ENCODE measurements around the gene HABP4.
"Not testable (repeated sequence)": the region's sequence is repeated elsewhere in the genome, so short reads cannot be mapped to it uniquely, and the experiment has no call there.

Gene HABP4

DNA sequence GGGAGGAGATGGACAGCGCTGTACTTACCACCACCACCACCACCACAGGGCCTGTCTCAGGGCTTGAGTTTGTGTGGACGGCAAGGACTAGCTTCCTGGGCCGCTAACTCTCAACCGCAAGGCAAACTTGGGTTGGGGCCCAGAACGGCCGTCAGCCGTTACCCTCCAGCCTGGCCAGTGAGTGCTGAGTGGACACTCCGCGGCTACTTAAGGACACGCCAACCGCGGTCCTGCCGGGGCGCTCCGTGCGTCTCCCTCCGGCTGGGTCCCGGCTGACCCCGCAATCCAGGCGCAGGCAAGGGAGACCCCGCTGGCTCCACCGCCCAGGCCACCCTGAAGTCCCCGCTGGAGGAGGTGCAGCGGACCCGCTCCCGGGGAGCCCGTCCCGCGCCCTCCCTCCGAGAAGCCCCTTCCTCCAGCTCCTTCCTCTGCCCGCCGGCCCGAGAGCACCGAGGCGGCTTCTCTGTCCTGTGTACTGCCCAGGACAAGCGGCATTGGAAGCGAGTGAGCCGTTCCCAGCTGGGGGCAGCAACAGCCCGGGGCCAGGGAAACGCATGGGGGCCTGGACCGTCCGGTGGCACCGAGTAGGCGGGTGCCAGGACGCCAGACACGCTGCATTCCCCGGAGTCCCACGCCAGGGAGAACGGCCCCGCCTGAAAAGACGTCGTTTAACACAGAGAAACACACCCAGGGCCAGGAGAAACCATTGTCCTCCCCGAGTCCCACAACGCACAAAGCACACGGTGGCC lies 46.6 kb downstream of the HABP4 start:
- no peak for DNase-seq (ENCODE audit: low read depth in 1 of 2, low spot score in 1 of 2)

DNA sequence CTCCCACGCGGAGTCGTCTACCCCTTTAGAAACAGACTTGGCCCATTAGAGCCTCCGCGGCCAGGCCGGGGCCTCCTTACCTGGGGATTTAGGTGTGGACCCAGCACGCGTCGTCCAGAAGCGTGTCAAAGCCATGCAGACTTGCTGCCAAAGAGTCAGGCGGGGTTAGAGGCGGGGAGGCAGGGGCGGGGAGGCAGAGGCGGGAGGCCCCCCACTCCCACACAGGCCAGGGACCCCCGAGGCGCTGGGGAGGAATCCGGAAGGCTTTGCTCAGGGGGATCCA lies 47.1 kb downstream of the HABP4 start:
- no peak for DNase-seq (ENCODE audit: low read depth in 1 of 2, low spot score in 1 of 2)

DNA sequence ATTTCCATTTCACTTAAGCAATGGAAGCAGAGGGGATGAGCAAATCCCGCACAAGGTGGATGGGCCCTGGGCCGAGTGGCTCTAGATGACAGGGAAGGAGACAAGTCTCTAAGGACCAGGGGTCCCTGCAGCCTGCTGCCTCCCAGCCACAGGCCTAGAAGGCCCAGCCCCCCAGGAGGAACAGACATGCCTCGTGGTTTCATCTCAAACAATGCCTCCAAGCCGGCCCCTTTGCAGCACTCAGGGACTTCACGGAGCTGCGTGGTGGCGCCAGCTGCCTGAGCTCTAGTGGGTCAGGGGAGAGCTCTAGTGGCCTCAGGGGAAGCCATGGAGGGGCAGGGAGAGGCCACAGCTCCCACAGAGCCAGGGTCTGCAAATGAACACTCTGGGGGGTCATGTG lies 48.8 kb downstream of the HABP4 start:
- no peak for DNase-seq (ENCODE audit: low read depth in 1 of 2, low spot score in 1 of 2)

DNA sequence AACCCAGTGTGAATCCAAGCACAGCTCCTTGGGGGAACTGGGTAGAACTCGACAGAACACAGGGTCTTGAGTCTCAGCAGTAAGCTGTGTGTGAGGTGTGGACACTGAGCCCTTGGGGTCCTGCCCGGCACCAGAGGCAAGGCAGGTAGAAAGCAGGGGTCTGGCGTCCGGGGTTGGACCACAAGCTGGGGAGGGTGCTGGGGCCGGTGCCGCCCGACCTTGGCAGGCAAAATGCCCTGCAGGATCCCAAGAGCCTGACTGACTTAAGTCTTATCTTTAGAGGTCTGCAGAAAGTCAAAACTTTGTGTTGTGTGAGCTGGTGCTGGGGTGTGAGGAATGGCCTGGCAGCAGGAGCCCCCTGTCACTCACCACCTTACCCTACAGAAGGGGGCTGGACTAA lies 49.3 kb downstream of the HABP4 start:
- no peak for DNase-seq (ENCODE audit: low read depth in 1 of 2, low spot score in 1 of 2)

DNA sequence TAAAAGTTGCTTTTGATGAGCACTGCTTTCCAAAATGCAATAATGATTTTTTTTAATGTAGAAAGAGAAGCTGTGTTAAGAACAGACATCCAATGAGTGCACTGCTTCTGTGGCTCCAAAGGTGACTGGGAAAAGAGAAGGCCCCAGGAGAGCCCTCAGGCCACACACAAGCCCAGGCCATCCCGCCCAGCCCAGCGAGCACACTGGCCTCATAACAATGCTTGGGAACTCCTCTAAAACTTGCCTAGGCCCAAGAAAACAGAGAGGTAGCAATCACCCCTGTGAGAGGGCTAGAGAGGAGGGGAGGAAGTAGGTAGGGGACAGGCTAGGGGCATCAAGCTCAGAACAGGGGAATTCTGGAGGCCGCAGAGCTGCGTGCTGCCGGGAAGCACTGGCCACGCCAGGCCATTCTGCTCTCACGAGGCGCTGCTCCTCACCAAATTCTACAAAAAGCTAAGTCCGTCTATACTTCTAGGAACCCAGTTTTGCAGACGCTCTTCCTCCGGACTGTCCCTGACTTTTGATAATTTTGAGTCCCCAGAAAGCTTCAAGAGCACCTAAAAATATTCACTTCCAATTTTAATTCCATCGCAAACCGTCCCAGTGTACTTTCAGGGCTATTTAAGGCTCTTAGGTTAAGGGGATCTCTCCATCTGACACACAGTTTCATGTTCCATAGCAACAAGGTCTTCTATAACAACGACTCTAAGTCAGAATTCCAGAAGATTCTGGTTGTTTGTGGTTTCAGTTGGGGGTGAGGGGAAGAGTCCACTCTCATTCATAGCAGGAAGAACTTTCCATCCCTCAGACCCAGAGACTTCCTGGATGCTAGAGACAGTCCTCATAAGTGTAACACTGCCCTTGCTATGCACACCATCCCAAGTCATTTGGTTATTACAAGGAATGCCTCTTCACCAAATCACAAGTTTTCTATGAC lies 51.0 kb downstream of the HABP4 start:
- DNase-seq (ENCODE audit: low read depth in 1 of 2, low spot score in 1 of 2): no peak

DNA sequence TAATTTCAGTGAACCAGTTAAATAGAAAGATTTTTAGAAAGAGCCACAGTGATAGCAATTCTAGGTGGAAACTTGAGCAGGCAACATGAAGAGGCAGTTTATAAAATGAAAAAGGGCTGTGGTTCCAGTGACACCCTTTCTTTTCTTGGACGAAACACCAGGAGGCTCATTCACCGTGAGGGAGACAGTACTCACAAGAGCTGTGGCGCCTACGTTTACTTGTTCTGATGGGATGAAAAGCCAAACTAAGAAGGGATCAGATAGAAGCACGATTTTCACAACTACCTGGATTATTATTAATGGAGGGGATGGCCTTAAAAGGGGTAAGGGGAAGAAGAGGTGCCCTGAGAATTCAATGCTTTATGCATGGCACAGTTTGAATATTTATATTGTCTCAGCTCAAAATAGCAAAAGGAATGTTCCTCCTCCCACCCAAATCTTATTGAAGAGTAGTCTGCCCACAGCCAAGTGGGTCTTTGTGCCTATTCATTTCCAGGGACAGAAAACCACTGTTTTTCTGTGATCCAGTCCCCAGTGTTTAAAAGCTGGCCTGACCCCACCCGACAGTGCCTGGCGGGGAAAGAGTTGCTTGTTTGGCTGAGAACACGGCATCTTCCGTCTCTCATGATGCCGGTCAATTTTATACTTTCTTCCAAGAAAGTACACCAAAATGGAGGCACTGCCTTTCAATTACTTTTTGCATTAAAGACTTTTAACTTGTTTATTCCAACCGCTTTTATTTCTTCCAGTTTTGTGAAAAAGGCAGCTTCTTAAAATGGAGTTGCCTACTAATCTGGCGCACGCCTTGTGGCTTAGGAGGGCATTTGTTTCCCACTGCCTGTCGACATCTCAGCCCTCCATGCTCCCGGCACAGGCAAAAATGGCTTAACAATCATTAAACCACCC lies 51.9 kb downstream of the HABP4 start:
- no peak for DNase-seq (ENCODE audit: low read depth in 1 of 2, low spot score in 1 of 2)

DNA sequence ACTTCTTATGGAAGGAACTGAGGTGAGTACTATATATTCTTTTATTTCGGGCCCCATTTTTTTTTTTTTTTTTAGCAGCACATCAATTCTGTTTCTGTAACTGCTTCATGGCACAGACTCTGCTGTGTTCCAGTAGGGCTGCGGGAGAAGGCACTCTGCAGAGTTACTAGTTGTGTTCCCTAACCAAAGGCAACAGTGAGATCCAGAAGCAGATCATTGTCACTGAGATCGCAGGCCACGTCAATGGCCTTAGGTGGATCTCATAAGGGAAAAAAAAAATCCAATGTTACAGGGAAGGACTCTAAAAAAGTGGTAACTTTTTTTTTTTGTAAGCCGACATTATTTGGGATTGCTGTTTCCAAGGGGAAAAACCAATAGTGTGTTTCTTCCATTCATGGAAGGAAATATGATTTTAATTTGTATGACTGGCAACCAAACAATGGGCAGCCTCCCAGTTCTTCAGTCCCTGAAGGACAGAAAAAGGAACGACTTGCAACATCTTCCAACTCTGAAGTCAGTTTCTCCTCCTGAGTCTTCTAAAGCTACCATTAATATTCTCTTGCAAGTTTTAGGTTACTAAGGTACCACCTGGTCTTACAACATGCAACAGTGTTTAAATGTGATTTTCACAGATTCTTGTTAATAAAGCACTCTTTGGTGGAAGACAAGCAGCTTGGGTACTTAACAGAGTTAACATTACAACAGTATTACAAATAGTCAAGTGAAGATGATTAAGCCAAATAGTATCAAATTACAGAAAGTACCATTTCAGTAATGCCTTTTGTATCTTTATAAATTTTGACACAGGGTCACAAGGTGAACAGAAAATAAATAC lies 52.8 kb downstream of the HABP4 start:
- DNase-seq (ENCODE audit: low read depth in 1 of 2, low spot score in 1 of 2): no peak

DNA sequence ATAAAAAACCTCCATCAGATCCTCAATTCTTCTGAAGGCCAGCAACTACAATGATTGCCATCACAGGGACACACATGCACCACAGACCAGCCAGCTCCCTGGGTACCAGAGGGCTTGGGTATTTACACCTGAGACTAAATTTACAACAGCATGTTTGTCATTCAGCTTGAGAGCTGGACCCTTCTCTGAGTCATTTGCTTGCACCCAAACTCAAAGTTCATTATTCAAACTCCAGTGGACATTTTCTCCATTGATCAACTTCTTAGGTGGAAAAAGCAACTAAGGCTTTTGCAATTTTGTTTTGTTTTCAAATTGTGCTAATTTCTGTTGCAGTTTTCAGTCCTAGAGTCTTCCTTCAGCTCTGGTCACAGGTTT lies 53.4 kb downstream of the HABP4 start:
- DNase-seq (ENCODE audit: low read depth in 1 of 2, low spot score in 1 of 2): not testable (repeated sequence)

DNA sequence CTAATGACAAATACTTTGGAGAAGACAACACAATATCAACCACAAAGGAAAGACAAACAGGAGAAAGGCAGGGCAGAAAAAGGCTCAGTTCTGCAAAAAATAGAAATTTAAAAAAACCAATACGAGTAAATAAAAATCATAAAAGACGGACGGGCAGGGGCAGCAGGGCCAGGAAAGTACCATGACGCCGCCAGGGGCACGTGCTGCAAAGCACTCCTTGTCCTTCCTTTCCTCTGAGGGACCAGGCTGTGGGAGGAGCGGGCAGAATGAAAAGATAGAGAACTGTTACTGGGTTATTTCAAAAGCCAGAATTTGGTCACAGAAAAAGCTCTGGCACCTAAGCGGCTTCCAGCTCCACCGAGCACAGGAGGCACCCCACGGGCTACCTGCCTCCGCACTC lies 53.9 kb downstream of the HABP4 start:
- DNase-seq (ENCODE audit: low read depth in 1 of 2, low spot score in 1 of 2): no peak

DNA sequence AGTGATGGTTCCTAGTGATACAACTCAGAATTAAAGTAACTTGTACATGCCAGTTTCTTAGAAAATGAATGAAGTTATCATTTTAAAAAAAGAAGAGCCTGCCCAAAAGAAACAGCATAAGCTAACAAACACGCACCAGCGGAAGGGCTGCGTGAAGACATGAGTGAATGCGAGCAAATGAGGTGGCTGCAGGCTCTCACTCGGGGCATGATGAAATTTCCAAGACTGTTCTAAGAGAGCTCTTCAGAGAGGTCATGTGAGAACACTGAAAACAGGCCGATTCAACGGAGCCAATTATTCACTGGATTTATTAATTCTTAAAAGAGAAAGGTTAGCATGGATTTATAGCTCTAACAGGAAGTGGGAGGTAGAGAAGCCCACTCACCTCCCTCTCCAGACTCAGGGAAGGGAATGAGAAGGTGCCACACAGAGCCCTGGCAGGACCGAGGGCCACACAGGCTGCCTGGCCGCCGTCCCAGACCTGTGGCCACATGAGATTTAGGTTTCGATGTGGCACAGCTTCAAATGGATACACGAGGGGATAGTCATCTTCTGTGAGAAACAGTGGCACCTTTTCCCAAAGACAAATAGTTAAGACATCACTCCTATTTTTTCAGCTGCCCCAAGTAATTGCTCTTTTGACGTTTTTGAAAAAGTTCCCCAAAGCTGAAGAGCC lies 55.5 kb downstream of the HABP4 start:
- DNase-seq (ENCODE audit: low read depth in 1 of 2, low spot score in 1 of 2): no peak

DNA sequence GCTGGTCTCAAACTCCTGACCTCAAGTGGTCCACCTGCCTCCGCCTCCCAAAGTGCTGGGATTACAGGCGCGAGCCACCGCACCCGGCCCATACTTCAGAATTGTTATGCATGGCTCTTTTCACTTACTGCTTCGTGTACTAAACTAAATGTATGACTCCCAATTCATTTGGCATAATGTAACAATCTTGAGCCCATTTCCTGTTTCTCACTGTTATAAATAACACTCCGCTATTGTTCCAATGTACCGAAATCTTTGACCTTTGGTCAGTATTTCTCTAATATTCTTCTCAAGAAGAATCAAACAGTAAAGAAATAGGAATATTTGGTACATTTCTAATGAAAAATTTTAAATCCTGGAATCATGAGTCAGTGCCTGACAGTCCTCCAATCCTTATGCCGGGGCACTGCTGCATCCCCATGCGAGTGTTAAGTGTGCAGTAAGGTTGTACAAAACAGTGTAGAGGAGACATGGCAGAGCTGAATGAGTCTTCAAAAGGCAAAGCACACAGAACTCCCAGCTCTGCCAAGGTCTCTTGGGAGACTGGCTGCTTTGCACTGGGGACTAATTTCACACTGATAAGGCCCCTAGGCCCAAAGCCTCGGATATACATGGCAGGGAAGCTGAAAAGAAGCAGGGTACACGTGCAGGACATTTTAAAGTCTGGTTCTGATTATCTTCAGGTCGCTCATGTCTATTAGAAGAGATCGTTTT lies 58.4 kb downstream of the HABP4 start:
- DNase-seq (ENCODE audit: low read depth in 1 of 2, low spot score in 1 of 2): no peak

DNA sequence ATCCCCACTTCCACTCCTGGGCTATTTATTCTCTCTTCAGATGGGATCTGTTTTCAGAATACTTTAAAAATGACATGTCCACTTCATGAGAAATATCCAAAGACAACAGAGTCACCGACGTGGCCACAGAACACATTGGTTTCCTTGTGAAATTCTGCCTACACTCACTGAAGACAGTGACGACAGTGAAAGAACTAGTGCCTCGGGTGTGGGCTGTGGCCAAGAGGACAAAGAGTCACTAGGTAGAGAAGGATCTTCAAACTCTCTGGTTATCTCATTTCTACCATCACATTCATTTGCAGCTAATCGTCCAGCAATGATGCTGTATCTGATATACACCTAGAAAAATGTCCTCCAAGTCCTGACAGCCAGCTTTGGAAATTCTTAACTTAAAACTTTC lies 59.1 kb downstream of the HABP4 start:
- no peak for DNase-seq (ENCODE audit: low read depth in 1 of 2, low spot score in 1 of 2)

DNA sequence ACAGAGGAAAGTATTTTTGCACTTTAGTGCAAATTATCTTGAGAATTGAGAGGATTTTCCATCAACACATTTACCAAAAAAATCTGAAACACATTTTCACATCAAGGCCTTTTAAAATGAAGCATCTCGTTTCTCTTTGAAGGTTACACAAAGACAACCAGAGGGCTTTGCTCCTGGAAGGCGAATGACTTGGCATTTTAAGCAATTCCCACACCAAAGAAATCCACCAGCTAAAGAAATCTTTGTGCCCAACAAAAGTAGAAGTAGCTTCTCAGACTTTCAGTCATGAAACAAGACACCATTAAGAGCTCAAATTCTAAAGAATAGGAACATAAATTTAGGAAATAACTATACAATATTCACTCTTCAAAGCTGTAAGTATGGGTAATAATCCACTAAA lies 59.9 kb downstream of the HABP4 start:
- DNase-seq (ENCODE audit: low read depth in 1 of 2, low spot score in 1 of 2): no peak

DNA sequence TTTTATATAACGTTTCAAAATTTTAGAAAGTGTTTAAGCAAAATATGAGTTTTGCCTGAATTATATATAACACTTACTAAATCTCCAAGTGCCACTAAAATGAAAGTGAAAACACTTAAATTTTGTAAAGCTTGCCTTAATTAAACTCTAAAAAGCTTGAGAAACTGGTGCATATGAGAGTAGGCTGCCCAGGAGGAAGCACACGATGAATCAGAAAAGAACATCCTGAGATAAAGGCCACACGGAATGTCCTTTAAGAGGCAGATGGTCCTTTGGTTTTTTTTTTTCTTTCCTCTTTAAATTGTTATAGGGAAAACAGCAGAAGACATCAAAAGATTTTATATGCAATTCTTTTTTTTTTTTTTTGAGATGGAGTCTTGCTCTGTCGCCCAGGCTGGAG lies 60.3 kb downstream of the HABP4 start:
- DNase-seq (ENCODE audit: low read depth in 1 of 2, low spot score in 1 of 2): no peak

DNA sequence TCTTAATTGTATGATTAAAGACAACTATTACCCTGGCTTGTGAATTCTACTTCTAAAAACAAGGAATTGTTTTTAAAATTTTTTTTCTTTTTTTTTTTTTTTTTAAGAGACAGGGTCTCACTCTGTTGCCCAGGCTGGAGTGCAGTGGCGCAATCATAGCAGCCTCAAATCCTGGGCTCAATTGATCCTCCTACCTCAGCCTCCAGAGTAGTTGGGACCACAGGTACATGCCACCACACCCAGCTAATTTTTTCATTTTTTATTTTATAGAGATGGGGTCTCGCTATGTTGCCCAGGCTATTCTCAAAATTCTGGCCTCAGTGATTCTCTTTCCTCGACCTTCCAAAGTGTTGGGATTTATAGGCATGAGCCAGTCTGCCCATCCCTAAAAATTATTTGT lies 62.3 kb downstream of the HABP4 start:
- DNase-seq (ENCODE audit: low read depth in 1 of 2, low spot score in 1 of 2): no peak

DNA sequence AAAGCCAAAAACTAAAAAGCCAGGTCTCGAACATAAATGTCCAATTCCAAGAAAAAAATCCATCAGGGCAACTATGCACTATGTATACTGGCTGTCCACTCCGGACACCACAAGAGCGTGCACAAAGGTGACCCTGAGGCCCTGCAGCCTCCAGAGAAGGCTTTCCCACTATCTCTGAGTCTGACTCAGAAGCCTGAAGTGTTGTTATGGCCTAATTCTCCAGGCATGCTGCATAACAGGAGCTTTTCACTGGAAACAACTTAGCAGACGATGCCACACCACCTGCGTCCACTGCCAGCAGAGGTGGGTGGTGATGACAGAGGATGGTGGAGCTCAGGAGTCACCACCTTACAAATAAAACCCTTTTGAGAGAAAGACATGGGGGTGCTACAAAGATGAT lies 63.7 kb downstream of the HABP4 start:
- no peak for DNase-seq (ENCODE audit: low read depth in 1 of 2, low spot score in 1 of 2)

DNA sequence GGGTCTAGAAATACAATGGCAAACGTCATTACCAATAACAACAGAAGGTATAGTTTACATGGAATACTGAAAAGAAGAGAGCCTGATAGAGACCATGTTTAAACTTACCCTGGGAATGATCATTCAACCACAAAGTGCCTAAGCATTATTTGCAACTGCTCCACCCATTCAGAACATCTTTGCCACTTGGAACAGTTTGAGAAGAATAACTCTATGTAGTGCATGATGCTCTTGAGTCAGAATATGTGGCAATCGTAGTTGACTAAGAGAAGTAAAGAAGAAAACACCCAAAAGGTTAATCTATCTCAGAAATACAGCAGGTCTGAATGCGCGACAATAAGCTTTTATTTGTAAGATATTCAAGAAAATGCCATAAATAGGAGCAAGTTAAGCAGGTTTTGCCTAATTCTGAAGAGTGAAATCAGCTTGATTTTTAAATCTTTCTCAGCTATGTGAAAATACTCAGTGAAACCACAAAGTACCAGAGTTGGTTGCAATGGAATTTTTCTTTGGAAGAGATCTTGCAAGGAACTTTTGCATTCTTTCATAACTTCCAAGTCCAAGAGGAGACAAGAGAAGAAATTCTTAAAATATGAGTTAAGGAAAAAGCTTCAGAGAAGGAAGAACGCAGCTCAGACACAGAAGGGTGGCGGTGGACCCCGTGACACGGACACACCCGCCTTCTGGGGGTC lies 64.3 kb downstream of the HABP4 start:
- no peak for DNase-seq (ENCODE audit: low read depth in 1 of 2, low spot score in 1 of 2)

DNA sequence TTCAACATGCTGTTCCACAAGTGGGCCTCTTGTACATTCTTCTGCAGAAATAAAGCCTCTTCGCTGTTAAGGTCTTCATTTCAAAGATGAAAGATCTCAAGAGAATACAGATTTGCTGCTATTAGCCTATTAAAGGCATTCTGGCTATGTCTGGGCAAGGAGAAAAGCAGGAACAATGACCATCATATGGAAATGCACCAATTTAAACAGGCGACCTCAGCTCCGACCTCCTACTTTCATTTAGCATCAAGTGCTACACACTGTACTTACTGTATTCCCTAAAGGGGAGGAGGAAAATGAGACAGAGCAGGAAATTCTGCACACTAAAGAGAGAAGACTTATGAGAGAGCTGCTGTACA lies 64.8 kb downstream of the HABP4 start:
- no peak for DNase-seq (ENCODE audit: low read depth in 1 of 2, low spot score in 1 of 2)

Data from stimulated activated CD4-positive, alpha-beta T cell treated with anti-CD3 and anti-CD28 coated beads, Interleukin-15, amount 100 ng/mL, for 1 hour (primary cell).